HG03097 (cell line): ENCODE results near the gene FBLN2.

ENCODE experiments used
- ATAC-seq: cut with Tn5 transposase; IDR thresholded peaks from one replicate; pipeline ENCODE4 v1.9.1; 2021; ENCODE audit not compliant: unreplicated experiment, low FRiP score

FBLN2 gene

GRCh38 chr3:13529196-13530112 lies 19.5 kb upstream of the FBLN2 start:
- no peak for ATAC-seq

DNA sequence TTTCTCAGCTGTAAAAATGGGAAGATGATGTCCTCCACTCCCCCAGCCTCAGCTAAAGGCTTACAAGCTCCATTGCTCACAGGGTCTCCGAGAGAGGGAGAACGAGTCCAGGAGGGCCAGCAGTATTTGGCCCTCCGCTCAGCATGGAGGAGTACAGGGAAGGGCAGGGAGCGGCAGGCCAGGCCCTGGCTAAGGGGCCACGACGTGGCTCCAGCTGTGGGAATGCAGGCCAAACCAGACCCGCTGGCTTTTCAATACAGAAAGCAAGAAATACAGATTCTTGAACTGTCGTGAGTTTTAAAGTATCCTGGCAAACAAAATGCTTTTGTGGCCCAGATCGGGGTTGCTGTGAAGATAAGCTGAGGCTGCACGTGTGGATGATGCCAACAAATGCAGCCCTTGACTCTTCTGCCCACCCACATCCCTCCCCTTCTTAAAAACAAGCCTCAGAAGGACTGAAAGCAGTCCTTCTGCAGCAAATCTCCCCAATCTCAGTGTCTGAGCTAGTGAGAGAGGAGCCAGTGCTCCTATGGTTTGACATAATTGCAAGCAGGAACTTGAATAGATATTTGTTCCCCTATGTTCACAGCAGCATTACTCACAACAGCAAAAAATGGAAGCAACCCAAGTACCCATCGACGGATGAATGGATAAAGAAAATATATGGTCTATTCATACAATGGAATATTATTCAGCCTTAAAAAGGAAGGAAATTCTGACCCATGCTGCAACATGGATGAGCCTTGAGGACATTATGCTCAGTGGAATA lies 18.5 kb upstream of the FBLN2 start:
- ATAC-seq: no peak

DNA sequence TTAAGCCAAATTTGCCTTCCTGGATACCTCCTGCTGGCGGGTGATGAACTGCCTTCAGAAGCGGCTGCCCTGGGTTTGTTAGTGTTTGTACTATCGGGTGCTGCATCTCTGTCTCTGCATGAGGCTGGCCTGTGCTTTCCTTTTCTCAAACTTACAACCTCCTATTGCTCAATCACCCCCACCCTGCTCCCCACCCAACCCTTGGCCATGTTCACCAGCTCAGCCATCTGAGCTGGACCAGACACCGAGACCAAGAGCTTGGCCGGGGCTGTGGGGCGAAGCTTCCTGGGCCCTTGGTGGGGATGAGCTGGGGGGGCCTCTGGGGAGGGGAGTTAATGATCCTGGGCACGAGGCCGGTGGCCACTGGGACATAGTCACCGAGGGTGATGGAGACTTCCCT lies 16.8 kb upstream of the FBLN2 start:
- no peak for ATAC-seq

- no peak for ATAC-seq
Observed at GRCh38 chr3:13532631-13533030, 16.3 kb upstream of the FBLN2 start.

DNA sequence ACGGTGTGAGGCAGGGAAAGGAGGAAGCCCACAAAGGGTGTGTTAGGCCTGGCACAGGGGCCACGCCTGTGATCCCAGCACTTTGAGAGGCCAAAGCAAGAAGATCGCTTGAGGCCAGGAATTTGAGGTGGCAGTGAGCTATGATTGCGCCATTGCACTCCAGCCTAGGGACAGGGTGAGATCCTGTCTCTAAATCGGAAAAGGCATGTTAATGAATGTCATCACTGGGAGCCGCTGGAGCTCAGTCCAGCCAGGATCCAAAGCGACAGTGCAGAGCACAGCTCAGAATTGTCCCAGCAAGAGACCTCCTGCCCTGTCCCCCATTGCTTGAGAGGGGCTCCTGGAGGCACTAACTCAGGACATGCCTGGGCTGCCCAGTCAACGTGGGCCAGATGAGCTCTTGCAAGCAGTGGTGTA lies 15.0 kb upstream of the FBLN2 start:
- no peak for ATAC-seq

GRCh38 chr3:13535526-13535875 lies 13.4 kb upstream of the FBLN2 start:
- no peak for ATAC-seq

GRCh38 chr3:13535905-13536304 lies 13.0 kb upstream of the FBLN2 start:
- ATAC-seq: no peak

GRCh38 chr3:13536432-13536831 lies 12.5 kb upstream of the FBLN2 start:
- ATAC-seq: no peak

DNA sequence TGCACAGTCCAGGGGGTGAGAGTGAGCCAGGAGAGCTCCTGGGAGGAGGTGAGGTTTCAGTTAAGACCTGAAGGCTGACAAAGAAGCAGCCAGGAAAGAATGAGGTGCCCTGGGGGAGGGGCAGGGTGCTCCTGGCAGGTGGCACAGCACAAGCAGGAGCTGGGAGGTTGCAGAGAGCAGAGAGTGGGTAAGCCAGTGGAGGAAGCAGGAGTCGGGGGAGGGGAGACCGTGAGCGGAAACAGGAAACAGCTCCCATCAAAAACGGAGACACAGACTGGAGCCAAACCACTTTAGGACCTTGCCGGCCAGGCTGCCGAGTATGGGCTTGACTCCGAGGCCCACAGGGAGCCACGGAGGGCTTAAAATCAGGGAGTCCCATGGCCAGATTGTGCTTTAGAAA lies 12.1 kb upstream of the FBLN2 start:
- no peak for ATAC-seq

- no peak for ATAC-seq
Observed at GRCh38 chr3:13537244-13537908, 11.5 kb upstream of the FBLN2 start.

- no peak for ATAC-seq
Observed at GRCh38 chr3:13537909-13538296, 11.0 kb upstream of the FBLN2 start.

- no peak for ATAC-seq
Observed at GRCh38 chr3:13538520-13539291, 10.2 kb upstream of the FBLN2 start.

DNA sequence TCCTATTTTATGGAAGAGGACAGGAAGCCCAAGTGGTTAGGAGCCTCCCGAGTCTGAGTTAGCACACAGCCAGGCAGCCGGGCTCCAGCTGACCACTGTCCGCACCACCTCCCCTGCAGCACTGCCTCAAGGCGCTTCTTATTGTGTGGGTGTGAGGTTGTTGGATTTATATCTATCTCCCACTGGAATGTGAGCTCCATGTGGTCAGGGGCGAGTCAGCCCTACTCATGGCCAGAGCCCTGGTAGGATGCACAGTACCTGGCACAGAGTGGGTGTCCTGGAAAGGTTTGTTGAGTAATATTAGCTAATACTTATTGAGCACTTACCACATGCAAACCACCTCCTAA lies 9.7 kb upstream of the FBLN2 start:
- ATAC-seq: no peak

DNA sequence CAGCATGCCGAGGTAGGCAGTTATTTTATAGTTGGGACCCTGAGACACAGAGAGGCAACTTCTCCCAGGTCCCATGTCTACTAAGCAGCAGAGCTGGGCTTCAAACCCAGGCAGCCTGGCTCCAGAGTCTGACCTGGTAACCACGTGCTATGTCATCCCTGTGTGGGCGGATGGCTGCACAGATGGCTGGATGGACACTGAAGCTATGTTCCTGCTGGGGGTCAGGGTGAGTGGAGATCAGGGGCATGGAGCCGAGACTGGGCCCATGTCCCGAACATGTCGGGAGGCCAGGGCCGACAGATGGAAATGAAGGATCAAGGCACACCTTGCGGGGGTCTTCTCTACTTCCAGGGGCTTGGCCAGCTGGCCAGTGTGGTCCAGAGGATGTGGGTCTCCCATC lies 9.3 kb upstream of the FBLN2 start:
- ATAC-seq: no peak

- ATAC-seq: no peak
Observed at GRCh38 chr3:13540297-13540995, 8.5 kb upstream of the FBLN2 start.

DNA sequence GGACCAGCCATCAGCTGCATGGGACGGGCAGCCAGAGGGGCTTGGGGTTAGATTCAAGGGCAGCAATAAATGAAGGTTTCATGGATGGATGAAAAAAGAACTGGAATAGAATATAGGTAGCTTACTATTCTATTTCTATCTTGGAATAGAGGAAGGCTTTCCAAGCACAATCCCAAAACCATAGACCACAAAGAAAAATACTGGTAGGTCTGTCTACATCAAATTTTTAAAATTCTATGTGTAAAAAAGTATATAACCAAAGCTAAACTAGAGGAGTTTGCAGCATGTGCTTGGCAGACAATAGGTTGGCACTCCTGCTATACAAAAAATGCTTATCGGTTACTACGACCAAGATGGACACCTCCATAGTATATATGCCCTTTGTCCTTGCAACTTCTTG lies 7.2 kb upstream of the FBLN2 start:
- ATAC-seq: no peak

DNA sequence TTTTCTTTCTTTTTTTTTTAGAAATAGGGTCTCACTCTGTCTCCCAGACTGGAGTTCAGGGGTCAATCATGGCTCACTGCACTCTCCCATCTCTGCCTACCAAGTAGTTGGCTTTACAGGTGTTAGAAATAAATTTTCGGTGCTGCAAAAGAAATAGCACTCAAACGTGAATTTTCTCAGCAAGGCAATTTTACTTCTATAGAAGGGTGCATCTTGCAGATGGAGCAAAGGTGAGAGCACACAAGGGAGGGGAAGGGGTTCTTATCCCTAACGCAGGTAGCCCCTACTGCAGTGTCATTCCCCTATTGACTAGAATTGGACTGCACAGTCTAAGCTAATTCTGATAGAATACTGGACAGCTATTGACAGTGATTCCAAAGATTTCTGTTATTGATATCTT lies 6.8 kb upstream of the FBLN2 start:
- no peak for ATAC-seq

- ATAC-seq: no peak
Observed at GRCh38 chr3:13543253-13543652, 5.7 kb upstream of the FBLN2 start.

- no peak for ATAC-seq
Observed at GRCh38 chr3:13544293-13544831, 4.6 kb upstream of the FBLN2 start.
